SU-DHL-6 (cell line): ENCODE results near the gene CCER1.

Experiments
- H2AFZ ChIP-seq: fragments of 200-600 bp; sonication (generic); 2 replicates; pipeline ENCODE4 v1.6.1; 2014; ENCODE audit warnings: low read depth, mild to moderate bottlenecking, moderate library complexity, mixed read lengths, antibody characterized with exemption, low read length; ENCODE audit not compliant: severe bottlenecking
- H3F3A ChIP-seq: fragments of 200-600 bp; shearing (Covaris generic); 2 replicates; pipeline ENCODE4 v1.6.0; 2016; ENCODE audit warnings: antibody characterized with exemption, mild to moderate bottlenecking; ENCODE audit not compliant: insufficient read depth
- H3K27ac ChIP-seq: fragments of 200-600 bp; sonication (generic); 2 replicates; pipeline ENCODE4 v1.5.1; 2016; ENCODE audit warnings: low read depth, mild to moderate bottlenecking, low read length, moderate library complexity, mixed read lengths
- H3K27me3 ChIP-seq: fragments of 200-600 bp; sonication (generic), shearing (Covaris generic); 2 replicates; pipeline ENCODE4 v1.6.0; 2014; ENCODE audit warnings: mild to moderate bottlenecking, low read length
- H3K36me3 ChIP-seq: fragments of 200-600 bp; sonication (generic); 2 replicates; pipeline ENCODE4 v1.6.1; 2014; ENCODE audit warnings: mild to moderate bottlenecking, low read length, mixed read lengths
- H3K4me2 ChIP-seq: fragments of 300-600, 200-600 bp; shearing (Covaris generic), sonication (generic); 2 replicates; pipeline ENCODE4 v1.6.0; 2014; ENCODE audit warnings: low read length, low read depth, mild to moderate bottlenecking; ENCODE audit not compliant: poor library complexity, severe bottlenecking
- H3K4me3 ChIP-seq: fragments of 200-600 bp; sonication (generic); 2 replicates; pipeline ENCODE4 v1.5.1; 2014; ENCODE audit warnings: antibody characterized with exemption, low read length, mild to moderate bottlenecking, mixed read lengths; ENCODE audit not compliant: insufficient read depth, poor library complexity, severe bottlenecking
- H3K79me2 ChIP-seq: fragments of 200-600 bp; sonication (generic); 2 replicates; pipeline ENCODE4 v1.6.1; 2014; ENCODE audit warnings: mild to moderate bottlenecking, low read length, moderate library complexity; ENCODE audit not compliant: insufficient read depth
- H3K9ac ChIP-seq: fragments of 200-600 bp; sonication (generic); 2 replicates; pipeline ENCODE4 v1.7.0; 2014; ENCODE audit warnings: mild to moderate bottlenecking, low read length
- H3K9me2 ChIP-seq: fragments of 200-600 bp; sonication (generic); replicated peaks from 2 replicates; pipeline ENCODE4 v1.6.1; 2014; ENCODE audit warnings: low read length; ENCODE audit not compliant: insufficient read depth
- H3K9me3 ChIP-seq: fragments of 200-600 bp; sonication (generic); 2 replicates; pipeline ENCODE4 v1.6.1; 2014; ENCODE audit warnings: low read length, mixed read lengths; ENCODE audit not compliant: insufficient read depth
- H4K20me1 ChIP-seq: fragments of 200-600 bp; sonication (generic); 2 replicates; pipeline ENCODE4 v1.6.1; 2014; ENCODE audit warnings: low read depth, mild to moderate bottlenecking, antibody characterized with exemption, low read length, moderate library complexity, mixed read lengths
- EZH2phosphoT487 ChIP-seq: fragments of 200-600 bp; sonication (generic), shearing (Covaris generic); conservative IDR thresholded peaks from 2 replicates; pipeline ENCODE4 v1.6.1; 2018; ENCODE audit warnings: mild to moderate bottlenecking, antibody characterized with exemption, low read length, moderate library complexity, mixed read lengths
- TF ChIP-seq, protein P1 (sequence below): fragments of 200-600 bp; sonication (generic); IDR thresholded peaks from one replicate; pipeline ENCODE4 v1.5.1; 2017; ENCODE audit warnings: antibody characterized with exemption, mild to moderate bottlenecking, low read length, moderate library complexity; ENCODE audit not compliant: insufficient read depth, poor library complexity, severe bottlenecking

The CCER1 gene

GRCh38 chr12:90984114-90984513 is 29.1 kb upstream of the CCER1 start:
- no peaks in the 10 kb centered on the region for H3F3A ChIP-seq
- H3K79me2 ChIP-seq = no peaks in the 10 kb centered on the region
- no peak overlapping the region for H3K27ac ChIP-seq
- no peak overlapping the region for H3K4me2 ChIP-seq
- no peaks in the 10 kb centered on the region for H3K9me2 ChIP-seq
- H3K4me3 ChIP-seq = no peak overlapping the region
- H4K20me1 ChIP-seq = no peaks in the 10 kb centered on the region
- no peak overlapping the region for H3K9ac ChIP-seq
- H3K27me3 ChIP-seq = no peaks in the 10 kb centered on the region
- no peaks in the 10 kb centered on the region for H3K36me3 ChIP-seq
- H2AFZ ChIP-seq = no peak overlapping the region
- H3K9me3 ChIP-seq = no peaks in the 10 kb centered on the region
- TF ChIP-seq, protein P1, sequence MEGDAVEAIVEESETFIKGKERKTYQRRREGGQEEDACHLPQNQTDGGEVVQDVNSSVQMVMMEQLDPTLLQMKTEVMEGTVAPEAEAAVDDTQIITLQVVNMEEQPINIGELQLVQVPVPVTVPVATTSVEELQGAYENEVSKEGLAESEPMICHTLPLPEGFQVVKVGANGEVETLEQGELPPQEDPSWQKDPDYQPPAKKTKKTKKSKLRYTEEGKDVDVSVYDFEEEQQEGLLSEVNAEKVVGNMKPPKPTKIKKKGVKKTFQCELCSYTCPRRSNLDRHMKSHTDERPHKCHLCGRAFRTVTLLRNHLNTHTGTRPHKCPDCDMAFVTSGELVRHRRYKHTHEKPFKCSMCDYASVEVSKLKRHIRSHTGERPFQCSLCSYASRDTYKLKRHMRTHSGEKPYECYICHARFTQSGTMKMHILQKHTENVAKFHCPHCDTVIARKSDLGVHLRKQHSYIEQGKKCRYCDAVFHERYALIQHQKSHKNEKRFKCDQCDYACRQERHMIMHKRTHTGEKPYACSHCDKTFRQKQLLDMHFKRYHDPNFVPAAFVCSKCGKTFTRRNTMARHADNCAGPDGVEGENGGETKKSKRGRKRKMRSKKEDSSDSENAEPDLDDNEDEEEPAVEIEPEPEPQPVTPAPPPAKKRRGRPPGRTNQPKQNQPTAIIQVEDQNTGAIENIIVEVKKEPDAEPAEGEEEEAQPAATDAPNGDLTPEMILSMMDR = no peak
- no peak for TF ChIP-seq EZH2phosphoT487

GRCh38 chr12:90982170-90982569 is 27.2 kb upstream of the CCER1 start:
- Histone ChIP-seq H3F3A (no peaks in the 10 kb centered on the region), H3K4me3 (no peak overlapping the region)

DNA sequence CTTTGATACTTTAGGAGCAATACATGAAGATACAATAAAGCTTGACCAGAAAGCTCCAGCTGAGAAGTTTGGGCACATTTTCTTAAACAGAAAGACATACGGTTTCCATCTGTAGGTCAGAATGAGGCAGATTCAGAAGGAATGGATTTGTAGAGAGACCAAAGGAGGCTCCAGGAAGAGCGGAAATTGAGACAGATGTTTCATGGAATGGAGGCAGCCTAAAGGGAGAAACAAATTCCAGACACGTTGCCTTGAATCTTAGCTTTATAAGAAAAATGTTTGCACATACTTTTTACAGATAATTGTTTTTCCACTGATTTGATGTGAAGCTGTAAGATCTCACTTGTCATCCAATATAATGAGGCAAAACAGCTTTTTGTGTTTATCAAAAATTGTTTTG is 25.0 kb upstream of the CCER1 start:
- Histone ChIP-seq H2AFZ (no peak overlapping the region), H3K9me2 (no peaks in the 10 kb centered on the region), H3K36me3 (no peaks in the 10 kb centered on the region), H3K9me3 (no peaks in the 10 kb centered on the region), H3K4me3 (no peak overlapping the region), H3K27ac (no peak overlapping the region), H3F3A (no peaks in the 10 kb centered on the region), H3K79me2 (no peaks in the 10 kb centered on the region), H3K9ac (no peak overlapping the region), H3K27me3 (no peaks in the 10 kb centered on the region), H4K20me1 (no peaks in the 10 kb centered on the region), H3K4me2 (no peak overlapping the region)
- no peak for TF ChIP-seq EZH2phosphoT487
- TF ChIP-seq, protein P1 = no peak

More at GRCh38 chr12:90982170-90982569, 27.2 kb upstream of the CCER1 start:
- Histone ChIP-seq H2AFZ (no peak overlapping the region), H3K9me2 (no peaks in the 10 kb centered on the region), H3K9me3 (no peaks in the 10 kb centered on the region), H3K4me2 (no peak overlapping the region), H3K9ac (no peak overlapping the region), H4K20me1 (no peaks in the 10 kb centered on the region), H3K36me3 (no peaks in the 10 kb centered on the region), H3K79me2 (no peaks in the 10 kb centered on the region), H3K27me3 (no peaks in the 10 kb centered on the region), H3K27ac (no peak overlapping the region)
- TF ChIP-seq, protein P1 = no peak
- TF ChIP-seq EZH2phosphoT487 = no peak
